Measurements from ENCODE around the gene ISCA2. TPM values are rescaled to one million over a fixed set of nuclear protein-coding genes. Genes with fewer than 3 reads are reported as not detected.
A peak's percentile ranks its signal among the peaks of the same experiment; 100 is the strongest.

The ISCA2 gene
- total RNA-seq, 1 donor from 2014 or later: 21.2 TPM

- Mint-ChIP-seq H3K27me3 (ENCODE audit: low read depth, unreplicated experiment) (peaks cover under 1% of the 10 kb centered on the region), H3K27ac (ENCODE audit: unreplicated experiment) (peak overlapping the region; percentile 7), H3K4me1 (ENCODE audit: low read depth, unreplicated experiment) (peaks cover 19% of the 10 kb centered on the region), H3K36me3 (ENCODE audit: low read depth, unreplicated experiment) (peaks cover 8% of the 10 kb centered on the region), H3K9me3 (ENCODE audit: unreplicated experiment) (no peaks in the 10 kb centered on the region), H3K4me3 (ENCODE audit: unreplicated experiment) (no peak overlapping the region)
- Histone ChIP-seq H3K36me3 (ENCODE audit: insufficient read depth, low read length) (peaks cover 2% of the 10 kb centered on the region), H3K4me2 (ENCODE audit: low read length) (peak overlapping the region; percentile 3), H4K20me1 (ENCODE audit: insufficient read depth, low read length) (no peaks in the 10 kb centered on the region), H3K9ac (ENCODE audit: low read length) (peak overlapping the region; percentile 31), H3K79me2 (ENCODE audit: insufficient read depth, low read length) (no peaks in the 10 kb centered on the region), H3K9me3 (ENCODE audit: insufficient read depth, low read depth, low read length) (no peaks in the 10 kb centered on the region), H3K27ac (ENCODE audit: low read depth, low read length) (no peak overlapping the region), H3K27me3 (ENCODE audit: insufficient read depth, low read length) (no peaks in the 10 kb centered on the region), H3K4me3 (ENCODE audit: insufficient read depth, low read depth, low read length) (no peak overlapping the region), H3K4me1 (ENCODE audit: insufficient read depth, low read length) (peaks cover 9% of the 10 kb centered on the region), H2AFZ (ENCODE audit: low read depth, low read length) (no peak overlapping the region)
- TF ChIP-seq CTCF (IDR thresholded peaks at IDR 0.05; ENCODE audit: insufficient read depth, low read depth, low read length) (no peak), EZH2 (IDR thresholded peaks at IDR 0.05; ENCODE audit: insufficient read depth, low read length) (no peak)
- no peak for FAIRE-seq
- DNase-seq (ENCODE audit: low read depth): no peak
Measured at GRCh38 chr14:74476107-74476506, 17.5 kb upstream of the ISCA2 start.

- Histone ChIP-seq H3K4me3 (ENCODE audit: insufficient read depth, low read depth, low read length) (no peak overlapping the region), H3K36me3 (ENCODE audit: insufficient read depth, low read length) (peaks cover 7% of the 10 kb centered on the region), H3K79me2 (ENCODE audit: insufficient read depth, low read length) (no peaks in the 10 kb centered on the region), H2AFZ (ENCODE audit: low read depth, low read length) (no peak overlapping the region), H3K9me3 (ENCODE audit: insufficient read depth, low read depth, low read length) (no peaks in the 10 kb centered on the region), H3K27ac (ENCODE audit: low read depth, low read length) (no peak overlapping the region), H3K27me3 (ENCODE audit: insufficient read depth, low read length) (no peaks in the 10 kb centered on the region), H3K4me2 (ENCODE audit: low read length) (no peak overlapping the region), H3K4me1 (ENCODE audit: insufficient read depth, low read length) (peaks cover 9% of the 10 kb centered on the region), H3K9ac (ENCODE audit: low read length) (no peak overlapping the region), H4K20me1 (ENCODE audit: insufficient read depth, low read length) (no peaks in the 10 kb centered on the region)
- FAIRE-seq (no peak), DNase-seq (ENCODE audit: low read depth) (no peak)
- Mint-ChIP-seq H3K27ac (ENCODE audit: unreplicated experiment) (no peak overlapping the region), H3K9me3 (ENCODE audit: unreplicated experiment) (no peaks in the 10 kb centered on the region), H3K4me3 (ENCODE audit: unreplicated experiment) (no peak overlapping the region), H3K4me1 (ENCODE audit: low read depth, unreplicated experiment) (peaks cover 19% of the 10 kb centered on the region), H3K36me3 (ENCODE audit: low read depth, unreplicated experiment) (peaks cover 11% of the 10 kb centered on the region), H3K27me3 (ENCODE audit: low read depth, unreplicated experiment) (no peaks in the 10 kb centered on the region)
- TF ChIP-seq CTCF (IDR thresholded peaks at IDR 0.05; ENCODE audit: insufficient read depth, low read depth, low read length) (no peak), EZH2 (IDR thresholded peaks at IDR 0.05; ENCODE audit: insufficient read depth, low read length) (no peak)
Measured at GRCh38 chr14:74476607-74477006, 17.0 kb upstream of the ISCA2 start.

GRCh38 chr14:74478996-74479635, 14.4 kb upstream of the ISCA2 start:
- FAIRE-seq (peak; percentile 47), DNase-seq (ENCODE audit: low read depth) (no peak)
- Histone ChIP-seq H3K27ac (ENCODE audit: low read depth, low read length) (no peak overlapping the region), H3K4me2 (ENCODE audit: low read length) (no peak overlapping the region), H3K27me3 (ENCODE audit: insufficient read depth, low read length) (no peaks in the 10 kb centered on the region), H3K4me1 (ENCODE audit: insufficient read depth, low read length) (peaks cover 9% of the 10 kb centered on the region), H3K79me2 (ENCODE audit: insufficient read depth, low read length) (no peaks in the 10 kb centered on the region), H4K20me1 (ENCODE audit: insufficient read depth, low read length) (no peaks in the 10 kb centered on the region), H3K4me3 (ENCODE audit: insufficient read depth, low read depth, low read length) (no peak overlapping the region), H2AFZ (ENCODE audit: low read depth, low read length) (no peak overlapping the region), H3K9me3 (ENCODE audit: insufficient read depth, low read depth, low read length) (no peaks in the 10 kb centered on the region), H3K36me3 (ENCODE audit: insufficient read depth, low read length) (peaks cover 15% of the 10 kb centered on the region), H3K9ac (ENCODE audit: low read length) (no peak overlapping the region)
- no peaks in the 10 kb centered on the region for H3K27me3 Mint-ChIP-seq (ENCODE audit: low read depth, unreplicated experiment)
- H3K4me3 Mint-ChIP-seq (ENCODE audit: unreplicated experiment): no peak overlapping the region
- no peak overlapping the region for H3K27ac Mint-ChIP-seq (ENCODE audit: unreplicated experiment)
- peaks cover 7% of the 10 kb centered on the region for H3K36me3 Mint-ChIP-seq (ENCODE audit: low read depth, unreplicated experiment)
- TF ChIP-seq CTCF (IDR thresholded peaks at IDR 0.05; ENCODE audit: insufficient read depth, low read depth, low read length) (peak; percentile 84), EZH2 (IDR thresholded peaks at IDR 0.05; ENCODE audit: insufficient read depth, low read length) (no peak)
- no peaks in the 10 kb centered on the region for H3K9me3 Mint-ChIP-seq (ENCODE audit: unreplicated experiment)
- H3K4me1 Mint-ChIP-seq (ENCODE audit: low read depth, unreplicated experiment): peaks cover 19% of the 10 kb centered on the region

All from astrocyte (in vitro differentiated cells and primary cell).